Heart right ventricle (tissue), 16 donors: ENCODE results near the gene DDX51. TPM values are rescaled to one million over a fixed set of nuclear protein-coding genes. Genes with fewer than 3 reads are reported as not detected.

Experiments
- ATAC-seq, 8 donors: fragments of 200-7000 bp; cut with Tn5 transposase; one replicate each; pipeline ENCODE4 v1.9.1; 2020; ENCODE audit warnings: mild to moderate bottlenecking in 8 of 8, moderate library complexity in 8 of 8, moderate number of reproducible peaks in 1 of 8
- DNase-seq, 2 donors: peaks; one replicate each; pipeline ENCODE4 v3.0.0-alpha.2; 2020
- H3K27ac ChIP-seq, 10 donors: fragments of 200-600 bp; sonication (generic) in 2 of 10; one replicate each; pipeline versions ENCODE4 v1.5.0 to v1.8.0; 2020 to 2022; ENCODE audit warnings: mild to moderate bottlenecking in 3 of 10
- H3K27me3 ChIP-seq, 7 donors: fragments of 200-600 bp; one replicate each; pipeline ENCODE4 v1.8.0; 2021 to 2022; ENCODE audit warnings: mild to moderate bottlenecking in 2 of 7
- H3K36me3 ChIP-seq, 9 donors: fragments of 200-600 bp; sonication (generic) in 1 of 9; one replicate each; pipeline versions ENCODE4 v1.5.0 to v1.8.0; 2020 to 2022; ENCODE audit warnings: mild to moderate bottlenecking in 2 of 9
- H3K4me1 ChIP-seq, 9 donors: fragments of 200-600 bp; sonication (generic) in 1 of 9; one replicate each; pipeline versions ENCODE4 v1.5.0 to v1.8.0; 2020 to 2022; ENCODE audit warnings: mild to moderate bottlenecking in 4 of 9
- H3K4me3 ChIP-seq, 10 donors: fragments of 200-600 bp; sonication (generic) in 2 of 10; one replicate each; pipeline versions ENCODE4 v1.5.0 to v1.8.0; 2020 to 2022; ENCODE audit warnings: mild to moderate bottlenecking in 7 of 10, moderate library complexity in 2 of 10
- H3K9me3 ChIP-seq, 11 donors: fragments of 200-600 bp in 10 of 11; sonication (generic) in 2 of 11; one replicate each; pipeline versions ENCODE4 v1.5.0 to v1.8.0; 2013 to 2022; ENCODE audit warnings: mild to moderate bottlenecking in 2 of 11, control low read depth in 1 of 11, moderate library complexity in 1 of 11
- WGBS, 2 donors: extraction: QIAGEN DNeasy Blood & Tissue Kit; methylation state at CpG; one replicate each; pipeline ENCODE4 v1.1.7; 2013; ENCODE audit warnings: inconsistent platforms in 1 of 2; 5-methylcytosine and 5-hydroxymethylcytosine counted together
- intact Hi-C, 10 donors: fragments of 100-400 bp; cut with DNase I; formaldehyde crosslinking; loops; one replicate each; pipeline versions ENCODE4 v1.11.1 to v1.14.2; 2022
- polyA plus RNA-seq, 2 donors: library from polyadenylated mRNA; stranded (reverse); fragments of 200-250 nt; gene quantifications; one replicate each; pipeline ENCODE4 v1.2.3, GENCODE V29; 2013
- total RNA-seq, 10 donors: library from RNA; stranded (reverse); fragmentation: NEBNext Ultra II Directional in 3 of 10; extraction: Animal tissue kit (Norgen Biotek cat#: 25700) in 3 of 10; gene quantifications; one replicate each; pipeline versions ENCODE4 v1.2.1 to v1.2.4, GENCODE V29; 2021 to 2023
- TF ChIP-seq, protein P1 (sequence below), 9 donors: fragments of 200-600 bp; sonication (generic) in 2 of 9; IDR thresholded peaks; one replicate each; pipeline versions ENCODE4 v1.5.0 to v1.8.0; 2021 to 2022; ENCODE audit warnings: antibody characterized with exemption in 9 of 9, mild to moderate bottlenecking in 5 of 9, moderate library complexity in 1 of 9
- donor health status: Arrhythmogenic right ventricular cardiomyopathy.
- donor health status: ischemic (EF 13 %, LVEDD 7.1; RV severe dilation, severe dysfunction).
- donor health status: healthy with polysubstance abuse.
- donor health status: DM: no; HTN: yes; CAD: no.
- donor health status: DM: no; HTN: no; CAD: no.
- donor health status: ischemic (EF 25% LVEDD 6.9; RV normal size, moderate dysfunction).
- donor health status: ischemic (EF 25% LVEDD 5.7; RV mildly dilated, moderate dysfunction).
- donor health status: healthy.
- donor health status: DM: yes; HTN: yes; CAD: no.
- donor health status: Ischemic cardiomyopathy.
- donor health status: ischemic (EF 35%, LVEDD 5.7; RV mildly dilated, moderate dysfunction).
- donor health status: nonischemic (EF 11% LVEDD 7.7; RV severe dilation, severe dysfunction).
- donor health status: DM: yes; HTN: yes; CAD: no.
- donor health status: PGD.
- donor health status: ischemic (EF 29% LVEDD 5.4; RV normal size, mild dysfunction).
- donor health status: nonischemic (EF 23%, LVEDD 6.1; RV moderate dilation, normal function).

The DDX51 gene
- total and polyA plus RNA-seq, 12 donors, result 7.2 to 19.9 (median 8.8) TPM

- ATAC-seq, result peak in 2 of 8 donors; percentile 21 to 33
- intact Hi-C loops, result no loop called here
- Histone ChIP-seq H3K36me3 (peaks cover 0 to 61% (median 0%) of the 10 kb centered on the region in 9 donors), H3K9me3 (no peaks in the 10 kb centered on the region), H3K27me3 (no peaks in the 10 kb centered on the region), H3K27ac (no peak overlapping the region), H3K4me1 (peaks cover 0 to under 1% (median 0%) of the 10 kb centered on the region in 9 donors), H3K4me3 (no peak overlapping the region)
- 94 to 95% methylated on average over 13 of the region's 13 CpGs for WGBS, 2 donors
- TF ChIP-seq, protein P1, sequence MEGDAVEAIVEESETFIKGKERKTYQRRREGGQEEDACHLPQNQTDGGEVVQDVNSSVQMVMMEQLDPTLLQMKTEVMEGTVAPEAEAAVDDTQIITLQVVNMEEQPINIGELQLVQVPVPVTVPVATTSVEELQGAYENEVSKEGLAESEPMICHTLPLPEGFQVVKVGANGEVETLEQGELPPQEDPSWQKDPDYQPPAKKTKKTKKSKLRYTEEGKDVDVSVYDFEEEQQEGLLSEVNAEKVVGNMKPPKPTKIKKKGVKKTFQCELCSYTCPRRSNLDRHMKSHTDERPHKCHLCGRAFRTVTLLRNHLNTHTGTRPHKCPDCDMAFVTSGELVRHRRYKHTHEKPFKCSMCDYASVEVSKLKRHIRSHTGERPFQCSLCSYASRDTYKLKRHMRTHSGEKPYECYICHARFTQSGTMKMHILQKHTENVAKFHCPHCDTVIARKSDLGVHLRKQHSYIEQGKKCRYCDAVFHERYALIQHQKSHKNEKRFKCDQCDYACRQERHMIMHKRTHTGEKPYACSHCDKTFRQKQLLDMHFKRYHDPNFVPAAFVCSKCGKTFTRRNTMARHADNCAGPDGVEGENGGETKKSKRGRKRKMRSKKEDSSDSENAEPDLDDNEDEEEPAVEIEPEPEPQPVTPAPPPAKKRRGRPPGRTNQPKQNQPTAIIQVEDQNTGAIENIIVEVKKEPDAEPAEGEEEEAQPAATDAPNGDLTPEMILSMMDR (IDR thresholded peaks at IDR 0.05), result no peak
- DNase-seq, result no peak
Observed at GRCh38 chr12:132100306-132101065, 43.6 kb downstream of the DDX51 start.

- Histone ChIP-seq H3K27ac (no peak overlapping the region), H3K4me1 (peaks cover 0 to 5% (median 0%) of the 10 kb centered on the region in 9 donors), H3K27me3 (no peaks in the 10 kb centered on the region), H3K9me3 (no peaks in the 10 kb centered on the region), H3K4me3 (no peak overlapping the region), H3K36me3 (peaks cover 0 to 55% (median 0%) of the 10 kb centered on the region in 9 donors)
- ATAC-seq, result peak in 1 of 8 donors; percentile 28
- intact Hi-C loops, result no loop called here
- 86 to 90% methylated on average over 12 of the region's 12 CpGs for WGBS, 2 donors
- DNase-seq, result no peak
- TF ChIP-seq, protein P1 (IDR thresholded peaks at IDR 0.05), result no peak
Observed at GRCh38 chr12:132099739-132100138, 44.4 kb downstream of the DDX51 start.

GRCh38 chr12:132095520-132096409 is 48.4 kb downstream of the DDX51 start:
- peak overlapping the region in 1 of 10 donors; percentile 8 for H3K27ac ChIP-seq
- peaks cover 0 to 5% (median 0%) of the 10 kb centered on the region in 9 donors for H3K4me1 ChIP-seq
- intact Hi-C loops, result no loop called here
- peaks cover 0 to 74% (median 8%) of the 10 kb centered on the region in 9 donors for H3K36me3 ChIP-seq
- no peak overlapping the region for H3K4me3 ChIP-seq
- no peaks in the 10 kb centered on the region for H3K27me3 ChIP-seq
- ATAC-seq (no peak), DNase-seq (no peak)
- WGBS, 2 donors, result 93 to 95% methylated on average over 11 of the region's 11 CpGs
- TF ChIP-seq, protein P1 (IDR thresholded peaks at IDR 0.05), result no peak
- H3K9me3 ChIP-seq, result no peaks in the 10 kb centered on the region

DNA sequence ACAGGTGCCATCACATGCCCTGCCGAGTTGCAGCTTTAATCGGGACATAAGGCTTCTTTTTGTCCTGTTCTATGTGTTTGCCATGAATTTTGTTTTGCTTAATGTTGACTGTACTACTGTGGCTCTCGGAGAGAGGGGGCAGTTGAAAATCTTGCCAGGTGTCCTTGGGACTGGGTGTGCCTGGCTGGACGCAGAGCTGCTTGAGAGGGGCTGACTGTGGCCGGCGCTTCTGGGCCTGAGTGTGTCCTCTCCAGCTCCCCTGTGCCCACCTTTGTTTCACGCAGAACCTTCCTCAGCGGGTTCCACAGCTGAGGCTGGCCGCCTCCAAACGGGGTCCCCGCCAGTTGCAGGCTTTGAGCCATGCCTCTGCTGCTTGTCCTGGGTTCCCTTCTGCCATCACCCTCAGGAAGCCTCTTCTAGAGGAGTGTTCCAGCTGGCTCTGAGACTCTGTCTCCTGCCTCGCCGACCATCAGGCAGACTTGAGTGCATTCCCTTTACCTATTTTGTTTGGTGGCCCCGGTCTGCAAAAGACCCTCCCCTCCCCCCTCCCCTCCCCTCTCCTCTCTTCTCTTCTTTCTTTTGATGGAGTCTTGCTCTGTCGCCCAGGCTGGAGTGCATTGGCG is 49.7 kb downstream of the DDX51 start:
- no peak for DNase-seq
- H3K4me3 ChIP-seq, result no peak overlapping the region
- no peaks in the 10 kb centered on the region for H3K9me3 ChIP-seq
- intact Hi-C loops, result no loop called here
- TF ChIP-seq, protein P1 (IDR thresholded peaks at IDR 0.05), result no peak
- peaks cover 0 to 10% (median 0%) of the 10 kb centered on the region in 9 donors for H3K4me1 ChIP-seq
- 95 to 97% methylated on average over 16 of the region's 16 CpGs for WGBS, 2 donors
- peaks cover 0 to 67% (median 8%) of the 10 kb centered on the region in 9 donors for H3K36me3 ChIP-seq
- ATAC-seq, result no peak
- H3K27ac ChIP-seq, result no peak overlapping the region
- H3K27me3 ChIP-seq, result no peaks in the 10 kb centered on the region
